GM06990 (cell line): Measurements from ENCODE around the gene PEX14.
"Not testable (repeated sequence)": the region's sequence is repeated elsewhere in the genome, so short reads cannot be mapped to it uniquely, and the experiment has no call there.

Experiments
- DNase-seq: peaks from one replicate; pipeline ENCODE4 v3.0.0-alpha.2; 2011; ENCODE audit not compliant: insufficient read length; ENCODE audit errors: extremely low read depth
- H3K27me3 ChIP-seq: replicated peaks from 2 replicates; pipeline ENCODE4 v1.6.0; 2011; ENCODE audit warnings: low read length; ENCODE audit not compliant: control insufficient read depth, insufficient read depth
- H3K36me3 ChIP-seq: 2 replicates; pipeline ENCODE4 v1.5.1; 2011; ENCODE audit warnings: low read length; ENCODE audit not compliant: control insufficient read depth, insufficient read depth
- H3K4me3 ChIP-seq: replicated peaks from 2 replicates; pipeline ENCODE4 v1.5.1; 2011; ENCODE audit warnings: low read depth, mild to moderate bottlenecking, control low read depth, low read length
- TF ChIP-seq, protein P1 (sequence below): IDR thresholded peaks from 2 replicates; pipeline ENCODE4 v1.5.1; 2011; ENCODE audit warnings: low read length, control low read depth, mild to moderate bottlenecking, inconsistent platforms; ENCODE audit not compliant: insufficient read depth, poor library complexity, severe bottlenecking

Gene PEX14, protein sequence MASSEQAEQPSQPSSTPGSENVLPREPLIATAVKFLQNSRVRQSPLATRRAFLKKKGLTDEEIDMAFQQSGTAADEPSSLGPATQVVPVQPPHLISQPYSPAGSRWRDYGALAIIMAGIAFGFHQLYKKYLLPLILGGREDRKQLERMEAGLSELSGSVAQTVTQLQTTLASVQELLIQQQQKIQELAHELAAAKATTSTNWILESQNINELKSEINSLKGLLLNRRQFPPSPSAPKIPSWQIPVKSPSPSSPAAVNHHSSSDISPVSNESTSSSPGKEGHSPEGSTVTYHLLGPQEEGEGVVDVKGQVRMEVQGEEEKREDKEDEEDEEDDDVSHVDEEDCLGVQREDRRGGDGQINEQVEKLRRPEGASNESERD

DNA sequence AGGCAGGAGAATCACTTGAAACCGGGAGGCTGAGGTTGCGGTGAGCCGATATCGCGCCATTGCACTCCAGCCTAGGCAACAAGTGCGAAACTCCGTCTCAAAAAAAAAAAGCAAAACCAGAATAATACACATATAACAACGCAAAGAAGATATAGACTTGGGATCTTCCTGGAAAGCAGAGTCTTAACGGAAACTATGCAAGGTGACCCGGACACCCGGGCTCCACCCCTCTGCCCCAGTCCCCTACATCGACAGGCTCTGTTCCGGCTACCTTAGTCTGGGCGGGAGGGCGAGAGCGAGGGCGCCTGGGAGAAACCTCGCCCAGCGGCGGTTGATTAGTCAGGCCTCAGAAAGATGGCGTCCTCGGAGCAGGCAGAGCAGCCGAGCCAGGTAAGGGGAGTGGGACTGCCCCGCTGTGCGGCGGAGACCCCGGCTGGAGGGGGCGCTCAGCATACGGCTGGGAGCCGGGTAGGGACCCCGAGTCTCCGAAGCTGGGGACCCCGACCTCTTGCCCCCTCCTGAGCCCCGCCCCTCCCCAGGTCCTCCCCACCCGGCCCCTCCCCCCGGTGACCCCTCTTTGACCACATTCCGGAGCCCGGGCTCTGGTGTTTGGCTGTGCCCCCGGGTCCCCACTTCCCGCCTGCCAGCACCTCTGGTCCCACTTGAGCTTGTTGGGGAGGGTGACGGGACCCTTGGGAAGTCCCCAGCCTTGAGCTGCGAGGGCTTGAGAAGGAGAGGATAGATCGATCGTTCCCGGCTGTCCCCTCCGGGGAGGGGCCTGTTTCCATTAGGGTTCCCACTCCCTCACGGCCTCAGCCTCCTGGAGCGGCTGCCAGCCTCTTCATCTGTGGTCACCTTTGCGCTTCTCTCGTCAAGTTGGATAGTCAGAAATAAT is at the start of gene PEX14:
PEX14 (plus strand) TSS at position 338 of the 895 bp plus-strand sequence; CDS start at position 355, 17 bp downstream.
- TF ChIP-seq, protein P1, sequence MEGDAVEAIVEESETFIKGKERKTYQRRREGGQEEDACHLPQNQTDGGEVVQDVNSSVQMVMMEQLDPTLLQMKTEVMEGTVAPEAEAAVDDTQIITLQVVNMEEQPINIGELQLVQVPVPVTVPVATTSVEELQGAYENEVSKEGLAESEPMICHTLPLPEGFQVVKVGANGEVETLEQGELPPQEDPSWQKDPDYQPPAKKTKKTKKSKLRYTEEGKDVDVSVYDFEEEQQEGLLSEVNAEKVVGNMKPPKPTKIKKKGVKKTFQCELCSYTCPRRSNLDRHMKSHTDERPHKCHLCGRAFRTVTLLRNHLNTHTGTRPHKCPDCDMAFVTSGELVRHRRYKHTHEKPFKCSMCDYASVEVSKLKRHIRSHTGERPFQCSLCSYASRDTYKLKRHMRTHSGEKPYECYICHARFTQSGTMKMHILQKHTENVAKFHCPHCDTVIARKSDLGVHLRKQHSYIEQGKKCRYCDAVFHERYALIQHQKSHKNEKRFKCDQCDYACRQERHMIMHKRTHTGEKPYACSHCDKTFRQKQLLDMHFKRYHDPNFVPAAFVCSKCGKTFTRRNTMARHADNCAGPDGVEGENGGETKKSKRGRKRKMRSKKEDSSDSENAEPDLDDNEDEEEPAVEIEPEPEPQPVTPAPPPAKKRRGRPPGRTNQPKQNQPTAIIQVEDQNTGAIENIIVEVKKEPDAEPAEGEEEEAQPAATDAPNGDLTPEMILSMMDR = no peak
- Histone ChIP-seq H3K4me3 (peak within 1 kb of the TSS; percentile 76), H3K36me3 (no peaks in the 10 kb centered on the region; the same call in 1 of the 2 replicates), H3K27me3 (no peaks in the 10 kb centered on the region)
- DNase-seq = peak; percentile 88

DNA sequence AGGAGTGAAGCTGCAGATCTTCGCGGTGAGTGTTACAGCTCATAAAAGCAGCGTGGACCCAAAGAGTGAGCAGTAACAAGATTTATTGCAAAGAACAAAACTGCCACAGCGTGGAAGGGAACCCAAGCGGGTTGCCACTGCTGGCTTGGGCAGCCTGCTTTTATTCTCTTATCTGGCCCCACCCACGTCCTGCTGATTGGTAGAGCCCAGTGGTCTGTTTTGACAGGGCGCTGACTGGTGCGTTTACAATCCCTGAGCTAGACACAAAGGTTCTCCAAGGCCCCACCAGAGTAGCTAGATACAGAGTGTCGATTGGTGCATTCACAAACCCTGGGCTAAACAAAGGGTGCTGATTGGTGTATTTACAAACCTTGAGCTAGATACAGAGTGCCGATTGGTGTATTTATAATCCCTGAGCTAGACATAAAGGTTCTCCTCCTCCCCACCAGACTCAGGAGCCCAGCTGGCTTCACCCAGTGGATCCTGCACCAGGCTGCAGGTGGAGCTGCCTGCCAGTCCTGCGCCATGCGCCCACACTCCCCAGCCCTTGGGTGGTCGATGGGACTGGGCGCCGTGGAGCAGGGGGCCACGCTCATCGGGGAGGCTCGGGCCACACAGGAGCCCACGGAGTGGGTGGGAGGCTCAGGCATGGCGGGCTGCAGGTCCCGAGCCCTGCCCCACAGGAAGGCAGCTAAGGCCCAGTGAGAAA is 48.8 kb upstream of the PEX14 start:
- not testable (repeated sequence) for H3K36me3 ChIP-seq, H3K27me3 ChIP-seq, H3K4me3 ChIP-seq, DNase-seq

DNA sequence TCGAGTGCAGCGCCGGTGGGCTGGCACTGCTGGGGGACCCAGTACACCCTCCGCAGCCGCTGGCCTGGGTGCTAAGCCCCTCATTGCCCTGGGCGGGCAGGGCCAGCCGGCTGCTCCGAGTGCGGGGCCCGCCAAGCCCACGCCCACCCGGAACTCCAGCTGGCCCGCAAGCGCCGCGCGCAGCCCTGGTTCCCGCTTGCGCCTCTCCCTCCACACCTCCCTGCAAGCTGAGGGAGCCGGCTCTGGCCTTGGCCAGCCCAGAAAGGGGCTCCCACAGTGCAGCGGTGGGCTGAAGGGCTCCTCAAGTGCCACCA is 48.3 kb upstream of the PEX14 start:
- not testable (repeated sequence) for H3K36me3 ChIP-seq, H3K27me3 ChIP-seq, H3K4me3 ChIP-seq, DNase-seq

DNA sequence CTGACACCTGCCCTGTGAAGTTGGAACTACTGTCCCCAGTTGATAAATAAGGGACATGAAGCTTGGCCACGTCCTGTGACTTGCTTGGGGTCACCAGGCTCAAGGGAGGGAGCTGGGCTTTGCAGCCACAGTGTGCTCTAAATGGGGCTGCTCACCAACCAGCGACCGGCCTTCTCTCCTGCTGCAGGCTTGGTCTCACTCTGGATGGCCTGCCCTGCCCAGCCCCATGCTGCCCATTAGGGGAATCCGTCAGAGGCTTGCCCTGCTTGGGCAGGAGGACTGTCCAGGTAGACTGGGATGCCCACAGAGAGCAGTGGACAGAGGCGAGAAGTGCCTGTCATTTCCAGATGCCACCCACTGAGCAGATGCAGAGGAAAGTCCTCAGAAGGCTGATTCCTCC is 45.8 kb upstream of the PEX14 start:
- no peak for DNase-seq
- Histone ChIP-seq H3K27me3 (no peaks in the 10 kb centered on the region), H3K36me3 (no peaks in the 10 kb centered on the region), H3K4me3 (no peak overlapping the region)
- TF ChIP-seq, protein P1 = no peak

DNA sequence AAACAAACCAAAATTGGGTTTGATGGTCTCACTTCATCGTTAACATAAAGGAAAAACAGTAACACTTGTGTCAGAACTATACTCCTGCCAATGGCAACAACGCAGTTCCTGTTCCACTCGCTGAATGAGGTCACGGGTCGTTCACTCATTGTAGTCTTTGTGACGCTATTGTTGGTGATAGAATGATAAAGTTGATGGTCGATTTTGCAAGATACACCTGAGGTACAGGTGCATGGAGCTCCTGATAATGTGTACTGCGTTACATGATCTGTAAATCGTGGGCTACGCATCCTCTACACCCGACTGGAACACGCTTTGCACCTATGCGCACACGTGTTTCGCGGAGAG is 44.9 kb upstream of the PEX14 start:
- DNase-seq = no peak
- H3K27me3 ChIP-seq = no peaks in the 10 kb centered on the region
- no peaks in the 10 kb centered on the region for H3K36me3 ChIP-seq
- peak overlapping the region; percentile 70 for H3K4me3 ChIP-seq
- TF ChIP-seq, protein P1 = no peak

DNA sequence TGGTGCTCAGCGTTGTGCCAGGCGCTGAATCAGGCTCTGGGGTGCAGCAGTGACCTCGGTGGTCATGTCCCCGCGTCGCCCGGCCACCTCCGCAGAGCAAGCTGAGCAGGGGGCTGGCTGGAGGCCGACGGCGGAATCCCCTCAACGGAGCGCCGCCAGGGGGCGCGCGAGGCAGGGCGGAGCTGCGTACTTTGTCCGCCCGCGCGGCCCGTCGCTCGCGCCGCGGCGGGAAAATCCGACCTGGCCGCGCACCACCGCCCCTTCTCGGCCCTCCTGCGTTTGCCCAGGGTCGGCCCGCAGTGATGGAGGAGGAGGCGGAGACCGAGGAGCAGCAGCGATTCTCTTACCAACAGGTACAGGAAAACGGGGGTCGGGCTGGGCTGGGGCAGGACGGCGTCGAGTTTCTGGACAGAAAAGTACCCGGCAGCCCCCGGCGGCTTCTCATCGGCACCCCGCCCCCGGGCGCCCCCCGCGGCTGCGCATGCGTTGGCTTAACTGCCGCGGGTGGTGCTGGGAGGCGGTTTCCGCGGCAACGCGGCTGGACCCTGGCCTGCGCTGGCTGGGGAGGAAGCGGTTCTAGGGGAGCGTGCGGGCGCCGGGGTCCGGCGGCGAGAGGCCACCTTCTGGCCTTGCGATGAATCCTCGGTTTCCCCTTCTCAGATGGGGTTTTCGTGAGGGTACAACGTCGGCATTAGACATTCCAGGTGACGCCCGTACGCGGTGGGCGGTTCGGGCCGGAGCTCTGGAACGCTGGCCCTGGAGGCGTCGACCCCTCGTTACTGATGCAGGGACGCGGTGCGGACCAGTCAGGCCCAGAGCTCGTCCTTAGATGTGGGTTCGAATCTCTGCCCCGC is 44.3 kb upstream of the PEX14 start, which contains the start of gene CENPS:
CENPS (plus strand) TSS at position 218 of the 854 bp plus-strand sequence; CDS start at position 303, 85 bp downstream.
- H3K4me3 ChIP-seq = peak within 1 kb of the TSS; percentile 70
- peak; percentile 96 for DNase-seq
- TF ChIP-seq, protein P1 = peak; percentile 74
- H3K27me3 ChIP-seq = no peaks in the 10 kb centered on the region
- H3K36me3 ChIP-seq = no peaks in the 10 kb centered on the region
